ENCODE measurements around the gene KLHL40.

GRCh38 chr3:42723219-42723618 is 37.9 kb downstream of the KLHL40 start:
- TF ChIP-seq CTCF (IDR thresholded peaks at IDR 0.05; ENCODE audit: low read length) (no peak), EZH2 (optimal IDR thresholded peaks at IDR 0.05; ENCODE audit: low read depth, low read length) (no peak)
